Measurements from ENCODE around the gene SVOPL.

DNA sequence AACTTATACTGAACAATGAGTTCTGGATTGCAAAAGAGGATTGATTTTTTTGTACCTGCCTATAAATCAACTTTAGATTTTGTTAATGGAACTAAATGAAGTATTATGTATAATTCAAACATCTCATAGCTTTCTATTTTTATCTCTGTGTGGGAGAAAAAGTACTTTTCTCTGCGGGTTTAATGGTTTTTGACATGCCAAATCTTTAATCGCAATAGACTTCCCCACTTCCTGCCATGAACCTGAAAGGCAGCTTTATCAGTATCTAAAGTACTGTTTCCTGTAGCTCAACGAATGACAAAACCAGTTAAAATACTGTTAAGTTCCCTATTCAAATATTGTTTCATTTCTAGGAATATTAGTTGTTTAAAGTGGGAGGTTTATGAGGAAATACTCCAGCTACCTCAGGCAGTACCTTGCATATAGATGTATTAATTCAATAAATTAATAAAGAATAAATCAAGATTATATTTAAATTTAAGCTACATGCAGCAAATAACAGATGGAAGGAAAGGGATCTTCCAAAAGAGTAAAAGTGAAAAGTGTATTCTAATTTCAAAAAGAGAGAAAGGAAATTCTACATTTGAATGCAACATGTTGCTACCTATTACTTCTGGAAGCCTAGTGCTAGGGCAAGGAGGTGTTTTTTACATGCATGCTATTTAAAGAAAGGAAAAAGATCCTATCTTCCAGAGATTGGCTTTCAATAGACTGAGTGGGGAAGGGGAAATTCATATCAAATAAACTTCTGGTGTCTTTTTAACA lies 75.9 kb downstream of the SVOPL start:
- TF ChIP-seq CTCF (IDR thresholded peaks at IDR 0.05 in 2 of 3, conservative IDR thresholded peaks at IDR 0.05 in 1 of 3; ENCODE audit: borderline replicate concordance in 1 of 3, insufficient read depth in 1 of 3, low read depth in 2 of 3, low read length in 2 of 3) (no peak), EZH2 (IDR thresholded peaks at IDR 0.05) (no peak), EZH2phosphoT487 (IDR thresholded peaks at IDR 0.05; ENCODE audit: borderline replicate concordance) (no peak), POLR2AphosphoS5 (IDR thresholded peaks at IDR 0.05; ENCODE audit: low read depth, low read length) (no peak)
- TF ChIP-seq, protein P1, sequence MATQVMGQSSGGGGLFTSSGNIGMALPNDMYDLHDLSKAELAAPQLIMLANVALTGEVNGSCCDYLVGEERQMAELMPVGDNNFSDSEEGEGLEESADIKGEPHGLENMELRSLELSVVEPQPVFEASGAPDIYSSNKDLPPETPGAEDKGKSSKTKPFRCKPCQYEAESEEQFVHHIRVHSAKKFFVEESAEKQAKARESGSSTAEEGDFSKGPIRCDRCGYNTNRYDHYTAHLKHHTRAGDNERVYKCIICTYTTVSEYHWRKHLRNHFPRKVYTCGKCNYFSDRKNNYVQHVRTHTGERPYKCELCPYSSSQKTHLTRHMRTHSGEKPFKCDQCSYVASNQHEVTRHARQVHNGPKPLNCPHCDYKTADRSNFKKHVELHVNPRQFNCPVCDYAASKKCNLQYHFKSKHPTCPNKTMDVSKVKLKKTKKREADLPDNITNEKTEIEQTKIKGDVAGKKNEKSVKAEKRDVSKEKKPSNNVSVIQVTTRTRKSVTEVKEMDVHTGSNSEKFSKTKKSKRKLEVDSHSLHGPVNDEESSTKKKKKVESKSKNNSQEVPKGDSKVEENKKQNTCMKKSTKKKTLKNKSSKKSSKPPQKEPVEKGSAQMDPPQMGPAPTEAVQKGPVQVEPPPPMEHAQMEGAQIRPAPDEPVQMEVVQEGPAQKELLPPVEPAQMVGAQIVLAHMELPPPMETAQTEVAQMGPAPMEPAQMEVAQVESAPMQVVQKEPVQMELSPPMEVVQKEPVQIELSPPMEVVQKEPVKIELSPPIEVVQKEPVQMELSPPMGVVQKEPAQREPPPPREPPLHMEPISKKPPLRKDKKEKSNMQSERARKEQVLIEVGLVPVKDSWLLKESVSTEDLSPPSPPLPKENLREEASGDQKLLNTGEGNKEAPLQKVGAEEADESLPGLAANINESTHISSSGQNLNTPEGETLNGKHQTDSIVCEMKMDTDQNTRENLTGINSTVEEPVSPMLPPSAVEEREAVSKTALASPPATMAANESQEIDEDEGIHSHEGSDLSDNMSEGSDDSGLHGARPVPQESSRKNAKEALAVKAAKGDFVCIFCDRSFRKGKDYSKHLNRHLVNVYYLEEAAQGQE (IDR thresholded peaks at IDR 0.05; ENCODE audit: low read depth), result no peak

All from HCT116 (cell line).